Urothelium cell line (cell line): ENCODE measurements around the gene CCR1.
A peak's percentile ranks its signal among the peaks of the same experiment; 100 is the strongest.

Source experiments
- DNase-seq: peaks from one replicate; pipeline ENCODE4 v3.0.0; 2011; ENCODE audit warnings: low spot score, mixed read lengths
- FAIRE-seq: peaks from 2 replicates; lab custom pipeline; 2011; peaks lifted over from hg19 to GRCh38; lab: Jason Lieb, UNC

The CCR1 gene

DNA sequence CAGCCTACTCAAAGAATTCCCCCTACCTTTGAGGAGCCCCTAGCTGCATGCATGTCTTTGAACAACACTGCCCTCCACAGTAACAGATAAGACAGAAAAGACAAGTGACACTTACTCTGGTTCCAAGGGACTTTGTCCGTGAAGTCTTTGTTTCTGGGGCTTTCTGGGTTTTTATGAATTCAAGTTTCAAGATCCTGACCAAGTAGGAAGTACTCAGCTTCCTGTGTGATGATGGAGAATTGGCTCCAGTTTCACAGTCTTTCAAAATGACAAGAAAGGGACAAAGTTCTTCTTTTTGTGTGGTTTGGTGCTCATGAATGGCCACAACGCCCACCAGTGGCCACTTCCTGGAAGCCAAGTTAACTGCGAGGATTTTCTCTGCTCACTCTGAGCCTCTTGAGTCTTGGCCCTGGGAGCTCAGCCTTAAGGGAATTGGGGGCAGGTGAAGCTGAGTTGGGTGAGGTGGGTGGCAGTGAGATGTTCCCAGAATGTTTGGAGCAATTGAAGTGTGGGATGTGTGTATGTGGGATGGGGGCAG, at the start of gene CCR1:
TSS of gene CCR1 (minus strand) at position 147 of the 538 bp plus-strand sequence. CDS start 4,000 bp downstream, outside the sequence.
- DNase-seq (peak; percentile 39), FAIRE-seq (no peak)

DNA sequence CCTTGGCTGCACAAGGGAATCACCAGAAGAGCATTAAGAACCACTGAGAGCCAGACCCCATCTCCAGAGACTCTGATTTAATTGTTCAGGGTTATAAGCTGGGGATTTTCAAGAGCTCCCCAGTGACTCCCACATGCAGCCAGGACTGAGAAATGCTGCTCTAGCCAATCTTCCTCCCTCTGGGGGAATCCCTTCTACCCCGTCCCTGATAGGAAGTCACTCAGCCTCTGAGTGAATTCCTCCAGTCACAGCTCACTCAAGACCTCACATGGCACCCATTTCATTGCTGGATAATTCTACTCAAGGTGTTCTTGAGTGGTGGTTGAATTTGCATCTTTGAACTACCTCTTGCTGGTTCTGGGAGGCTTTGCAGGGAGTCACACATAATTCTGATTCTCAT, 44.9 kb upstream of the CCR1 start:
- DNase-seq = no peak
- no peak for FAIRE-seq

DNA sequence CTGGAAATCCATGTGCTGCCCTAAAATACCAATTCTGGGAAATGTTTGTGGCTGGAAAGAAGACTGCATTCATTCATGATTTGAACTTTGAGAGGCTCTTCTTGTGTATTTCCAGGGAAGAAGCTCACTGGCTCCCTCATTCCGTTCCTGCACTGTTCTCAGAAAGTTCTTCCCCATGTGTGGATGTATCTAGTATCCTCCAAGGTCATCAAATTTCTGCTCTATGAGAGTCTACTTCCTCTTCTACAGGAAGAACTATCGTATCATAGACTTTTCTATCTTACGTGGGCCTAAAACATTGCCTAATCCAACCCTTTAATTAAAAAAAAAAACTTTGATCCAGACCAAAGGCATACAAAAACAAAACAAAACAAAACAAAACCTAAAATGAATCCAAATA, 37.0 kb upstream of the CCR1 start:
- no peak for DNase-seq
- FAIRE-seq = no peak

DNA sequence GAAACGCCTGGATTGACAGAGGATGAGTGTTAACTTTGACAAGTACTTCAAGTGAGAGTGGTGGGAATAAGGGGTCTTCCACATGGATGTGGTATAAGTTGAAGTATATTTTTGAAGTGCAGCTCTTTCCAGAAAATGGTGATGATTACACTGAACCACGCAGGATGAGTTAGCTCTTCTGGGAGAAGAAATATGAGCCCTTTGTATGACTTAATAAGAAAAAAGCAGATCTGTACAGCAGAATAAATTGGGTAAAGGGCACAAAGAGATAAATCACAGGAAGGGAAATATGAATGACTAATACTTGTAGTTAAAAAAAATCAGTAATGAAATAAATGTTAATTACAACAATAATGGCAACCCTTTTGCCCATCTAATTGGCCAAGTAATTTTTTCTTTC, 35.4 kb upstream of the CCR1 start:
- no peak for FAIRE-seq
- DNase-seq = no peak

DNA sequence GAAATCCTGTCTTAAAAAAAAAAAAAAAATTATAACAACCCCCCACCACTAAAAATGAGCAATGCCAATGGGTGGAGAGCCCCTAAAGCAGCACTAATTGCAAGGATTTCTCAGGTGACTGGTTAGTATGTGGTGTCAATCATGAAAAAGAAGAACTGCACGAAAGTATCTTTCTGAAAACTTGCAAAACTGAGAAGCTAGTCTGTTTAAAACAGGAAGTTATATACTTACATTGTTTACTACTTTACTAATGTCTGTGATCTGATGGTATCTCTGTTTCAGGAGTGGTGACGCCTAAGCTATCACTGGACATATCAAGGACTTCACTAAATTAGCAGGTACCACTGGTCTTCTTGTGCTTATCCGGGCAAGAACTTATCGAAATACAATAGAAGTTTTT, 34.0 kb upstream of the CCR1 start, which contains the start of gene CCR3:
TSS of gene CCR3 (plus strand) at position 341 of the 400 bp plus-strand sequence. CDS start 22,699 bp downstream, outside the sequence.
- no peak for DNase-seq
- FAIRE-seq = no peak

DNA sequence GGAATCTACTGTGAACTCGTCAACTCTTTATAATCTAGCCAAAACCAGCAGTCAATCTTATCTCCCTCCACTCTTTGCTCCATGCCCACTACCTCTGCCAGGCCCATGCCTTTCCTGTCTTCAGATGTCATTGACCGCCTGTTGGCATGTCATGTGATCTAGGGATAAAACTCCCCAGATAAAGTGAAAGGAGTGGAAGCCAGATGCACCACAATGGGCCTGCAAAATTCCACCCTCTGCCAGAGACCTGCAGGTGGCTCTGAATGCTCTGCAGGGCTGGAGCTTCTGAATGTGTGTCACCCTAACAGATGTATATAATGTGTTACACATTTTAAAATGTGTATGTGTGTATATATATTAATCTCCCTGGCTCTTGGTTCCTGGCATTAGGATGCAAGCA, 31.8 kb upstream of the CCR1 start:
- DNase-seq (no peak), FAIRE-seq (no peak)

DNA sequence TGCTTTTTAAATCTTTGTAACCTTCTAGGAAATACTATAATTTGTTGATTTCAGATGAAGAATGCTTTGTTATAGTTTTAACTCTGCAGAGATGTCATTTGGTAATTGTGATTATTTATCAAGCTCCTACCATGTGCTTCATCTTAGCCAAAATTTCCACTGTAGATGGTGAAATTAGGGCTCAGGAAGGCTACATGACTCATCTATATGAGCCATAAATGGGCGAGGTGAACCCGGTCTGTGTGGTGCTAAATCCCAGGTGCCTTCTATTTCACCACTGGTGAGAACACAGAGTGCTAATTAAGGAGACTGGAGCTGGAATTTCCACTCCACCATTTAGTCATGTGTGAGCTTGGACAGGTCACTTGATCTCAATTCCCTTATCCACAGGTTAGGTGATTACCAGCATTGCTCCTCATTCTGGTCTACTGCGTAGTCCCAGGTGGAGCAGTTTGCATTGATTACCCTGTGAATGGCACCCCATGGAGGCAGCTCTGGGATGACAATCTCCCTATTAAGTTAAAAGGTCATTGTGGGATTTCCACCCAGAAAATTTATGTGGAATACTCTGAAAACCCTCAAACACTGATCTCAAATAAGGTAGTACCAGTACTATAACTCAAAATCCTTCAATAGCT, 31.3 kb upstream of the CCR1 start:
- FAIRE-seq (no peak), DNase-seq (no peak)

DNA sequence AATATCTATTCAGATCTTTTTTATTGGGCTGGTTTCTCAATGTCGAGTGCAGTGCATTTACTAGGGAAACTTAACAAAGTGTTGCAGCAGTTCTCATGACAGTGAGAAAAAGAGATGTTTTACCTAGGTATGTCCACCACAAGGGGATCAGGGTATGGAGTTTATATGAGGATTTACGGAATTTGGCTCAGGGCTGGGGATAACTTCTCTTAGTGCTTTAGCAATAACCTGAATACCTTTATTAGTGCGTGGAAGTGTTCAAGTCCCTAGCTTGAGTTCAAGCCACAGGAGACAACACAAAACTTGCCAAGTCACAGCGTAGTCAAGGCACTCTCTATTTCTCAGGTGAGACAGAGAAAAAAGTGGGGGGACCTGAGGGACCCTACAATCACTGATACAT, 30.3 kb upstream of the CCR1 start:
- DNase-seq = no peak
- FAIRE-seq = no peak

DNA sequence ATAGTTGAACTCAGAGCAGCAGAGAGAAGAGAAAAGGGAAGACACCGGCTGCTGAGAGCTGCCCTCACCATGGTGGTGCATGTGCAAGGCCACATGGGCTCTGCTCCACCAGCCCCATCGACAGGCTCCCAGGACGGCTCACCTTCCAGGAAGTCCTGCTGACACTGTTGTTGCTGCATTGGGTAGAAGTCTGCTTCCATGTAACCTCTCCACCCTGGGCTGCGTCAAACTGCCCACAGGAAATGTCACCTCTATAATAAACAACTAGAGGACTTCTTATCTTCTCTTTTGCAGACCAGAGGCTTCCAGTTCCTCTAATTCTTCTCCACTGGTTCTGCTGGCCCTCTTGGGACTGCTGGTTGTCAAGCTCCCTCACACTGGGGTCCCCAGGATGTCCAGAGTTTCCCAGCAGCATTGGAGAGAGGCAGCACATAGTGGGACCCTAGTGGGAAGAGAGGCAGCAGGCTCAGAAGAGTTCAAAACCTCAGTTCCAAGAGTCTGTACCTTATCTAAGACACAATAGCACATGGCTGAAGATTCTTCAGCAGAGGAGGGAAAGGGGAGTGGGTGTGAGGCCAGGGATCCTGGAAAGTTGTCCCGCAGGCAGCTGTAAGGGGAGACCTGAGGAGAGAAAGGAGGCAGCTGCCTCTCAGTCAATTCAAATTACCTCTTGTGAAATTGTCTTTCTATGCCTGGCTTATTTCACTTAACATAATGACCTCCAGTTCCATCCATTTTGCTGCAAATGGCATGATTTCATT, 28.4 kb upstream of the CCR1 start:
- DNase-seq (no peak), FAIRE-seq (peak; percentile 44)

DNA sequence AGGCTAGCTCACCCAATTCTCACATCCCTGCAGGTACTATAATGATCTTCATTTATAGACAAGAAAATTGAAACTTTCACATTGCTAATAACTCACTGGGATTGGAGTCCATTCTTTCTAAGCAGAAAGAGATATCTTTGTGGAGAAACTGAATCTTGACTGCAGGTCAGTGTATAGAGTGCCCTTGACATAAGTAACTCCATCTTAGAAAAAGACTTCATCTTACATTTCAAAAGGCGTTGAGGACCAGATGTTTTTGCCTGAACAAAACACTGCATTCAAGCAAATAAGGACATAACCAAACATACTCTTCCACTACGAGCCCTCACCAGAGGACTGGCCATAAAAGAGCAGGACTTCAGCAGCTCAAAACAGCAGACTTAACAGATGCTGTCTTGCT, 27.3 kb upstream of the CCR1 start:
- FAIRE-seq (no peak), DNase-seq (no peak)

DNA sequence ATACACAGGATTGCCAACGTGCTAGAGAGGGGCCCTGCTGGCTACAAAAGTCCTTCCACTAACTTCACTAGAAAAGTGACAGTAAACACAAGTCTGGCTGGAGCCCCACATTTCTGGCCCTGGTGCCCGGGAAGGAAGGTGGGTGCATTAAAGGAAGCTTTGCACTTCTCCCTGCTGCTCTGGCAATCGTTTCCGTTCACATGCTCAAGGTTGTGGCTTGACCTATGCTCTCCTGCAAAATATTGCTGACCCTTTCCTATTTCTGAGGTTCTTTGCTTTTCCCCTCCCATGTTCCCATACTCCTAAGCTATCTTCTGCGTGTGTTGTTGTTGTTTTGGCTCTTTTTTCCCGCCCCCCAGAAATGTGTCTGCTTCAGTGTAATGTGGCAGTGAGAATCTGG, 25.1 kb upstream of the CCR1 start:
- FAIRE-seq (no peak), DNase-seq (no peak)

DNA sequence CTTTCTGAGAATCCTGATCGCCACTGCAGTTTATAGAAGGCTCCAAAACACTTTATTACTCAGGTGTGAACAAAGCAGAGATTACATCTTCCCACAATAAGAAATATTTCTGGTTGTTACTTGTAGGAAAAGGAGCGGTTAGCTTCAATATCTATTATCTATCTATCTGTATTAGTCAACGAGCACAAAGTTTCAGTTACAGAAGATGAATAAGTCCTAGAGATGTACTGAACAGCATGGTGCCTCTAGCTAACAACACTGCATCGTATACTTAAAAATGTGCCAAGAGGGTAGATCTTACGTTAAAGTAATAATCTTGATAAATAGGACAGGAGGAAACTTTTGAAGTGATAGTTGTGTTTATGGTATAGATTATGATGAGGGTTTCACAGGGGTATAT, 23.2 kb upstream of the CCR1 start:
- no peak for FAIRE-seq
- DNase-seq = no peak

DNA sequence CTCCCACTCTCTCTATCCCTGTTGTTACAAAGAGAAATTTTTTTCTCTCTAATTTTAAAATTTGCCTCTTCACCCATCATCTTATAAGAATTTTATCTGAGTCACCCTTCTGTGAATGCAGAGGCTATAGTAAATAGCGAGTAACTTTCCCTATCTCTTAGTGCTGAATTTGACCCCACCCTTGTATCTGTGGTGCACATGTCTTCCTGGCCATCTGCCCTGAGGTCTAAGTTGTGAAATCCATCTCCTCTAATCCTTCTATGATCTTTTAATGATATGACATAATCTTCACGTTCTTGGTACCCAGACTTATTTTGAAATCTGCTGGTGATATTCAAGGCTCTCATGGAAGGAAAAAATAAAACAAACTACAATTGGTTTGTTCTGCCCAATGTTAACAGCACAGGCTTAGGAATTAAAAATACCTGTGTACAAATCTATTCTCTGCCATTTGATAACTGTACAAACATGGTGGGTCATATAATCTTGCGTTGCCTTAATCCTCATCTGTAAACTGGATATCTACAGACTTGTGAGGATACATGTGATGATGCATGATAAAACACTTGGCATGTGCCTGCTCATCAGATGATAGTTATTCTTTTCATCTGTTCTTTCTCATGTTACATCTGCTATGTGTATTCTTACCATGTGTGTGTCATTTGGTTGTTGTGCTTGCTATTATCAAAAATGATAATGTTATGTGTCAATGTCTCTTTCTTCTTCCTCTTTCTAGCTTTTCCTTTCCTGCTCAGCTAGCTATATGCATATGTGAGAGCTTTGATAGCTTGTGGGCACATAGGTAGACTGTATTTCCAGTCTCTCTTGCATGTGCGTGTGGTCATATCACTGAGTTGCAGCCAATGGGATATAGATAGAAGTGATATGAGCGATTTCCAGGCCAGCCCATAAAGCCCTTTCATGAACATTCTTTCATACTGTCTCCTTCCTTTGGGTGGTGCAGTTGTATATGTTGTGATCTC, 20.4 kb upstream of the CCR1 start:
- FAIRE-seq = peak; percentile 48
- DNase-seq = peak; percentile 51

DNA sequence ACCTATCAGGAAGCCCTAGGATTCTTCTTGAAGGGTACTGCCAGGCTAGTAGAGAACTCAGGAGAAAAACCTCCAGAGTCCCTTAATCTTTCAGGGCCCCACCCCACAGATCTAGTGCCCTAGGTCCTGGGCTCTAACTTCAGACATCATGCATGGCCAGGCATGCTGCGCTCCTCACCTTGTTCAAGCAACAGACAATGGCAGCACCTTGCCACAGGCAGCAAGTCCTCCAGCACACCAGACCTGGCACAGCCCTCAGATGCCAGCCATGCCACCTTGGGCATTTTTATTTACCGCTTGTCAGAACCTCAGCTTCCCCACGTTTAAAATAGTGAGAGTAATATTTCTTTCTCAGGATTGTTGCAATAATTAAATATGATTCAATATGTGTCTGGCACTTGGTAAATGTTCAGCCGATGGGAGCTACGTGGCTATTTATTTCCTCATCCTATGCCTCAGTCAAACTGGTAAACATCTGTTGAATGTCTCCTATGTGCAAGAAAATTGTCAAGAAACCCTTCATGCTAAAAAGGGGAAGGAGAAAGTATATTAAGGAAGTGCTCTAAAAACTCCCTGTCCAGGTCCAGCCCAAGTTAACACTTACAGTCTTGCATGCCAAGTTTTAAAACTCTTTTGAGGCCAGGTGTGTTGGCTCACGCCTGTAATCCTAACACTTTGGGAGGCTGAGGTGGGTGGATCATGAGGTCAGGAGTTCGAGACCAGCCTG, 14.5 kb upstream of the CCR1 start:
- no peak for DNase-seq
- no peak for FAIRE-seq

DNA sequence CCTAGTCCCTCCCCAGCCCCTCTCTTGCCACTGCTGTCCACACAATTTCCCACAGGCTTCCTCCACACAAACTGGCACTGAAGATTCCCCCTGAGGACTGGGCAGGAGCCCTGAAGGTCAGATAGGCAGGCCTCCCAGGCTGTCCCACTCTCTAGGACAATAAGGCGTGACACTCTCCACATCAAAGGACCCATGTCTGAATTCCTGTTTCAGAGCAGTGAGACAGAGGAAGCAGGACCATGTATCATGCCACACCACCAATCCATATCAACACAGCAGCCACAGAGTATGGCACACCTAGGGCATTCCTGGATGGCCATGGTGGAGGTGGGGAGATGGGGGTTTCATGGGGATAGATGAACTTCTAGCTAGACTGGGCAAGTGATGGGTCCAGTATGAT, 13.8 kb upstream of the CCR1 start:
- DNase-seq (no peak), FAIRE-seq (no peak)

DNA sequence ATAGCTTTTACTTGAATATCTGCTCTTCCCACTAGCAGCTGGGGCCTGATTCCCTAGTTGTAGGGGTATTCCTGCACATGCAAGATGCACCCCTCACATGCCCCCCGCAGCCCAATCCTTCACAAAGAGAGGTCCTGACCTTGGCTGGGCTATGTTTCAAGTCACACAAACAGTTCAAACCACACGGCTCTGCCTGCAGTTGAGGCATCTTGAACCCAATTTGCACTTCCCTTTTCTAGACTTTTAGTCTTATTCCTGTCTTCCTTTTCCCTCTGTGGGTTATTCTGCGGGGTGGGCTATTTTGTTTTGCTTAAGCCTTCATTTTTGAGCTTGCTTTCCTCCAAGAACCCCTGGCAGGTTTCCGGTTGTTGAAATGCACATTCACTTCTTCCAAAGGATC, 13.3 kb upstream of the CCR1 start:
- FAIRE-seq (no peak), DNase-seq (no peak)

DNA sequence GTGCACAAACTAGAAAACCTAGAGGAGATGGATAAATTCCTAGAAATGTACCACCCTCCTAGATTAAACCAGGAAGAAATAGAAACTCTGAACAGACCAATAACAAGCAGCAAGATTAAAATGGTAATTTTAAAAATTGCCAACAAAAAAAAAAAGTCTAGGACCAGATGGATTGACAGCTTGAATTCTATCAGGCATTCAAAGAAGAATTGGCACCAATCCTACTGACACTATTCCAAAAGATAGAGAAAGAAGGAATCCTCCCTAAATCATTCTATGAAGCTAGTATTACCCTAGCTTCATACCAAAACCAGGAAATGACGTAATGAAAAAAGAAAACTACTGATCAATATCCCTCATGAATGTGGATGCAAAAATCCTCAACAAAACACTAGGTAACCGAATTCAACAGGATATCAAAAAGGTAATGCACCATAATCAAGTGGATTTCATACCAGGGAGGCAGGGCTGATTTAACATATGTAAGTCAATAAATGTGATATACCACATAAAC, 10.1 kb upstream of the CCR1 start:
- no peak for DNase-seq
- no peak for FAIRE-seq

DNA sequence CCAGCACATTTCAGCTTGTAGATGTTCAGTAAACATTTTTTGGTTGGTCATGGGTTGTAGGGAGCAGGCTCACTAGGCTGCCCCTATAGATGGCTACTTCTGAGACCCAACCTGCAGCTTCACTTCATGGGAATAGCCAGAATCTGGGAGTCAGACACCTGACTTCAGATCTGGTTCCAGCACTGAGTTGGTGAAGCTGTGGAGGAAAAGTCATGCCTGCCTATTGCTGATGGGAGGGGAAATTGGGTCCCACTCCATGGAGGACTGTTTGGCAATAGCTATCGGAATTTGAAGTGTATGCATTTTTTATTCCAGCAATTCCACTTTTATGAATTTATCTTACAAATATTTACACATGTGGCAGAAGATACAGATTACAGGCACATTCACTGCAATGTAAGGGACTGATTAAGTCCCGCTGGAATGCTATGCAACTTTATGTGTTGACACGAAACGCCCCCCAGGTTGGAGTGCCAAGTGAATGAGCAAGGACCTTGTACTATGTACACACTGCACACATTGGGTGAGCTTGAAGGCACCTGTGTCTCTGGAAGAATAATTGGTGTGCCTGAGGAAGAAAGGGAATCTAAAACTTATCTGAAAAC, 7.8 kb upstream of the CCR1 start:
- DNase-seq (no peak), FAIRE-seq (no peak)

DNA sequence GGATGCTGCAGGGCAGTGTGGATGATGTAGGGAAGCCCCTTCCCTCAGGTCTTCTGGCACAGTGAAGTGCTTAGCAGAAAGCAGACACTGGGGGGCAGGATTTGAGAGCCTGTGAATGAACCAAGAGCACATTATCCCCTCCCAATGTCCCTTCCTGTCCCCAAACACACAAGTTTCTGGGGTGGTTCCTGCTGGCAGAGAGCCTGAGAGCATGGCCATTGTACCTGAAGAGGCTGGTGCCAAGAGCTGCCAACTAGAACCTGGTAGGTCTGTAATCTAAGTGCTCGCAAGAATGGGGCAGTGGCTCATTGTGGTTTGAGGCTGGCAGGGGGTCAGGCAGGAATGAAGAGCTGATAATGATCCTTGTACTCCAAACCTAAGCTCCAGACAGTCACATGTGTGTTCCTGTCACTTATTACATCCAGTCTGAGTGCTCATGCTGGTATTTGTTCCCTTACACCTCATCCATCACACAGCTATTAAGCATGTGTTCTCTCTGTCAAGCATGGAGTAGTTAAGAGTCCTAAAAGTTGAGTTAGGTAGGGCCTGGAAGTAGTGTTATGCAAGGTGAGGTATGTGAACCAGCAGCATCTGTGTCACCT, 6.7 kb upstream of the CCR1 start:
- no peak for DNase-seq
- no peak for FAIRE-seq
